WTC11 (cell line): ENCODE measurements around the gene WDR31.

Experiments used
- CREM ChIP-seq: sonication (generic); formaldehyde crosslinking; IDR thresholded peaks from 2 replicates; pipeline ENCODE4 v1.8.1; 2022; ENCODE audit warnings: mild to moderate bottlenecking, missing genetic modification reagents, moderate library complexity
- TF ChIP-seq, protein P1 (sequence below): sonication (generic); formaldehyde crosslinking; IDR thresholded peaks from 2 replicates; pipeline ENCODE4 v1.8.0; 2023; ENCODE audit warnings: missing genetic modification reagents, mild to moderate bottlenecking, borderline replicate concordance
- TF ChIP-seq, protein P2 (sequence below): sonication (generic); formaldehyde crosslinking; IDR thresholded peaks from 2 replicates; pipeline ENCODE4 v1.8.0; 2022; ENCODE audit warnings: mild to moderate bottlenecking, missing genetic modification reagents
- TF ChIP-seq, protein P3 (sequence below): fragments of 200-600 bp; IDR thresholded peaks from 2 replicates; pipeline ENCODE4 v1.8.0; 2022; ENCODE audit warnings: antibody characterized with exemption

DNA sequence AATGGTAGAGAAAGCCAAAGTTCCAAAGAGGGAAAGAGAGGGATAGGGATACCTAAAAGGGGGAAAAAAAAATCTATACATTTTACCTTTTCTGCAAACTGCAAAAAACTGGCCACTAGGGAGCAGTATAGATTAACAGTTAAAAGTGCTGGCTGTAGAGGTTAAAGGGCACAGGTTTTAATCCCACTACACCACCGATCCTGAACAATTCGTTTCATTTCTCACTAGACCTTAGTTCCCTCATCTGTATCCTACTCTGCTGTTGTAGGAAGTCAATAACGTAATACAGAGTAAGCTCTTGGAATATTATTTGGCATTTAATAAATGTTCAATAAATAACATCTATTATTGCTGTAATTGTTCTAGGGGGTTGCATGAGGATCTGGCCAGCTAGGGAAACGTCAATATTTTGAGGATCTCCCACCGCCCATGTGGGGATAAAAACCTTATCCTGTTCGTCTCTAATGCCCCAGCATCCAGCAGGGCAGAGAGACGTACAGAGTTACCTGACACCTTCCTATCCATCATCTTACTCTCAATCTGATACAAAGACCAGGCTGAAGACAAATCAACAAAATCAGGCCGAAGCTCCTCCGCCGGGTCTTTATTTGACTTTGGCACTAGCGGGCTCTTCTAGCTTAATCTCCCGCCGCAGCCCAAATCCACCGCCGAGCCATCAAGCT, 65.5 kb downstream of the WDR31 start:
- TF ChIP-seq, protein P1, sequence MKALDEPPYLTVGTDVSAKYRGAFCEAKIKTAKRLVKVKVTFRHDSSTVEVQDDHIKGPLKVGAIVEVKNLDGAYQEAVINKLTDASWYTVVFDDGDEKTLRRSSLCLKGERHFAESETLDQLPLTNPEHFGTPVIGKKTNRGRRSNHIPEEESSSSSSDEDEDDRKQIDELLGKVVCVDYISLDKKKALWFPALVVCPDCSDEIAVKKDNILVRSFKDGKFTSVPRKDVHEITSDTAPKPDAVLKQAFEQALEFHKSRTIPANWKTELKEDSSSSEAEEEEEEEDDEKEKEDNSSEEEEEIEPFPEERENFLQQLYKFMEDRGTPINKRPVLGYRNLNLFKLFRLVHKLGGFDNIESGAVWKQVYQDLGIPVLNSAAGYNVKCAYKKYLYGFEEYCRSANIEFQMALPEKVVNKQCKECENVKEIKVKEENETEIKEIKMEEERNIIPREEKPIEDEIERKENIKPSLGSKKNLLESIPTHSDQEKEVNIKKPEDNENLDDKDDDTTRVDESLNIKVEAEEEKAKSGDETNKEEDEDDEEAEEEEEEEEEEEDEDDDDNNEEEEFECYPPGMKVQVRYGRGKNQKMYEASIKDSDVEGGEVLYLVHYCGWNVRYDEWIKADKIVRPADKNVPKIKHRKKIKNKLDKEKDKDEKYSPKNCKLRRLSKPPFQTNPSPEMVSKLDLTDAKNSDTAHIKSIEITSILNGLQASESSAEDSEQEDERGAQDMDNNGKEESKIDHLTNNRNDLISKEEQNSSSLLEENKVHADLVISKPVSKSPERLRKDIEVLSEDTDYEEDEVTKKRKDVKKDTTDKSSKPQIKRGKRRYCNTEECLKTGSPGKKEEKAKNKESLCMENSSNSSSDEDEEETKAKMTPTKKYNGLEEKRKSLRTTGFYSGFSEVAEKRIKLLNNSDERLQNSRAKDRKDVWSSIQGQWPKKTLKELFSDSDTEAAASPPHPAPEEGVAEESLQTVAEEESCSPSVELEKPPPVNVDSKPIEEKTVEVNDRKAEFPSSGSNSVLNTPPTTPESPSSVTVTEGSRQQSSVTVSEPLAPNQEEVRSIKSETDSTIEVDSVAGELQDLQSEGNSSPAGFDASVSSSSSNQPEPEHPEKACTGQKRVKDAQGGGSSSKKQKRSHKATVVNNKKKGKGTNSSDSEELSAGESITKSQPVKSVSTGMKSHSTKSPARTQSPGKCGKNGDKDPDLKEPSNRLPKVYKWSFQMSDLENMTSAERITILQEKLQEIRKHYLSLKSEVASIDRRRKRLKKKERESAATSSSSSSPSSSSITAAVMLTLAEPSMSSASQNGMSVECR (CRISPR knock-in tag) = no peak
- TF ChIP-seq CREM = no peak
- TF ChIP-seq, protein P2, sequence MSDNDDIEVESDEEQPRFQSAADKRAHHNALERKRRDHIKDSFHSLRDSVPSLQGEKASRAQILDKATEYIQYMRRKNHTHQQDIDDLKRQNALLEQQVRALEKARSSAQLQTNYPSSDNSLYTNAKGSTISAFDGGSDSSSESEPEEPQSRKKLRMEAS (CRISPR knock-in tag) = no peak
- TF ChIP-seq, protein P3, sequence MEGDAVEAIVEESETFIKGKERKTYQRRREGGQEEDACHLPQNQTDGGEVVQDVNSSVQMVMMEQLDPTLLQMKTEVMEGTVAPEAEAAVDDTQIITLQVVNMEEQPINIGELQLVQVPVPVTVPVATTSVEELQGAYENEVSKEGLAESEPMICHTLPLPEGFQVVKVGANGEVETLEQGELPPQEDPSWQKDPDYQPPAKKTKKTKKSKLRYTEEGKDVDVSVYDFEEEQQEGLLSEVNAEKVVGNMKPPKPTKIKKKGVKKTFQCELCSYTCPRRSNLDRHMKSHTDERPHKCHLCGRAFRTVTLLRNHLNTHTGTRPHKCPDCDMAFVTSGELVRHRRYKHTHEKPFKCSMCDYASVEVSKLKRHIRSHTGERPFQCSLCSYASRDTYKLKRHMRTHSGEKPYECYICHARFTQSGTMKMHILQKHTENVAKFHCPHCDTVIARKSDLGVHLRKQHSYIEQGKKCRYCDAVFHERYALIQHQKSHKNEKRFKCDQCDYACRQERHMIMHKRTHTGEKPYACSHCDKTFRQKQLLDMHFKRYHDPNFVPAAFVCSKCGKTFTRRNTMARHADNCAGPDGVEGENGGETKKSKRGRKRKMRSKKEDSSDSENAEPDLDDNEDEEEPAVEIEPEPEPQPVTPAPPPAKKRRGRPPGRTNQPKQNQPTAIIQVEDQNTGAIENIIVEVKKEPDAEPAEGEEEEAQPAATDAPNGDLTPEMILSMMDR = peak; percentile 57
